Choroid plexus epithelial cell (primary cell): ENCODE measurements around the gene SLC12A8.
A peak's percentile ranks its signal among the peaks of the same experiment; 100 is the strongest.
"Not testable (repeated sequence)": the region's sequence is repeated elsewhere in the genome, so short reads cannot be mapped to it uniquely, and the experiment has no call there.

Experiments used
- DNase-seq: peaks from one replicate; pipeline ENCODE4 v3.0.0-alpha.2; 2010; ENCODE audit warnings: low read depth
- H3K4me3 ChIP-seq: 2 replicates; pipeline ENCODE4 v1.5.1; 2011; ENCODE audit warnings: low read depth, mild to moderate bottlenecking, control low read depth, low read length, moderate library complexity
- TF ChIP-seq, protein P1 (sequence below): conservative IDR thresholded peaks from 2 replicates; pipeline ENCODE4 v1.5.1; 2011; ENCODE audit warnings: low read depth, mild to moderate bottlenecking, control low read depth, inconsistent platforms, low read length, moderate library complexity

SLC12A8 gene

DNA sequence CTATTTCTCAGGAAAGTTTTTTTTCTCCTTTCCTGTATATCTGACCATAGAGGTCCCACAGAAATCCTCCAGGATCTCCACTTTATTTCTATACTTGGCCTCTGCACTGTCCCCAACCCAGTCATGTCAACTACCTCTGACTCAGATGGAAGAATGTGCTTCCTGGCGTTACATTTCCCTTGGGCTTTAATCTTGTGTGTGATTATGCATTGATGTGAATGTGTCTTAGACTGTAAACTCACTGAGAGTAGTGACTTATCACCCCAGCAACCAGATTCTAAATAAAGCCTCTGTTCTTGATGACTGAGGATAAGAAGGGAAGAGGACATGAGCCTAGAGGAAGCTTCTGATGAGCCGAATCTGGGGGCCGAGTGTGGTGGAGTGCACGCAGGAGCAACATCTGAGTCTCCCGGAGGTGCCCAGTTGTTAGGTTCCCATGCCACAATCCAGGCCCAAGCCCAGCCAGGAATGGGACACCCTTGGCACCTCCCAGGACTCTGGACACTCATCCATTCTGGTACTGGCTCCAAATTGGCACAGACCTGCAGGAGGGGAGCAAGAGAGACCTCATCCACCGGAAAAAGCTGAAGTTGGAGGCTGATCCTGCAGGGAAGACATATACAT is 124.7 kb downstream of the SLC12A8 start:
- no peak overlapping the region for H3K4me3 ChIP-seq
- peak; percentile 62 for DNase-seq
- TF ChIP-seq, protein P1, sequence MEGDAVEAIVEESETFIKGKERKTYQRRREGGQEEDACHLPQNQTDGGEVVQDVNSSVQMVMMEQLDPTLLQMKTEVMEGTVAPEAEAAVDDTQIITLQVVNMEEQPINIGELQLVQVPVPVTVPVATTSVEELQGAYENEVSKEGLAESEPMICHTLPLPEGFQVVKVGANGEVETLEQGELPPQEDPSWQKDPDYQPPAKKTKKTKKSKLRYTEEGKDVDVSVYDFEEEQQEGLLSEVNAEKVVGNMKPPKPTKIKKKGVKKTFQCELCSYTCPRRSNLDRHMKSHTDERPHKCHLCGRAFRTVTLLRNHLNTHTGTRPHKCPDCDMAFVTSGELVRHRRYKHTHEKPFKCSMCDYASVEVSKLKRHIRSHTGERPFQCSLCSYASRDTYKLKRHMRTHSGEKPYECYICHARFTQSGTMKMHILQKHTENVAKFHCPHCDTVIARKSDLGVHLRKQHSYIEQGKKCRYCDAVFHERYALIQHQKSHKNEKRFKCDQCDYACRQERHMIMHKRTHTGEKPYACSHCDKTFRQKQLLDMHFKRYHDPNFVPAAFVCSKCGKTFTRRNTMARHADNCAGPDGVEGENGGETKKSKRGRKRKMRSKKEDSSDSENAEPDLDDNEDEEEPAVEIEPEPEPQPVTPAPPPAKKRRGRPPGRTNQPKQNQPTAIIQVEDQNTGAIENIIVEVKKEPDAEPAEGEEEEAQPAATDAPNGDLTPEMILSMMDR, result no peak

DNA sequence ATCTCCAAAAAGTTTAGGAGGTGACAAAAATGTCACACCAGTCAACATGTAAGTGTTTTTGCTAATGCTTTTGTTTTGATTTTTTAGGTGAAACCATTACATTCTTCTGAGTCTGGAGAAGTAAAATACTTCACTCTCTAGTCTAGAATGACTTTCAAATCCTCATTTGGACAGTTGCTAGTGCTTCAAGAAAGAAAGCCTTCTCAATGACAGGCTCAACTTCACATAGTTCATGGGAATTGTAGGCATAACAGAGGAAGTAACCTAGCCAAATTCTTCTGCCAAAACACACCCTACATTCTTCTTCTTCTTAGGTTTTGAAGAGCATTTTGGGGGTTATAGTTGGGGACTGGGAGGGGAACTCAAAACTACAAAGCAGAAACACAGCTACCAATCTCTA is 127.4 kb downstream of the SLC12A8 start:
- no peak overlapping the region for H3K4me3 ChIP-seq
- DNase-seq, result no peak
- TF ChIP-seq, protein P1, result no peak

DNA sequence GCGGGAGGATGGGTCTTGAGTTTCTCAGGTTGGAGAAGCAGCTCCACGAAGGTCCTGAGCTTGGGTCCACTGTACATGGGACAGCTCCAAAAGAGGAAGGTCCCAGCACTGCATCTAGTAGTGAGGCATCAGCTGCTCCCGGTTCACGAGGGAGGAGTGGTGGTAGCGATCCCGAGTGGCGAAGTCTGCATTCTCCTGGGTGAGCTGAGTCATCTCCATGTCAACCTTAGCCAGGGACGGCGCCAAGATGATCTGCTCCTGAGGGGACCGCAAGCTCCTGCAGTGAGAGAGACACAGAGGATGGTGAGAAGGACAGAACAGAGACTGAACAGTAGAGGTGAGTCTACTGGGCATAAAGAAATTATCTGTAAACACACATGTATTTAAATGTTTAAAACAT is 128.8 kb downstream of the SLC12A8 start:
- peak; percentile 67 for DNase-seq

DNA sequence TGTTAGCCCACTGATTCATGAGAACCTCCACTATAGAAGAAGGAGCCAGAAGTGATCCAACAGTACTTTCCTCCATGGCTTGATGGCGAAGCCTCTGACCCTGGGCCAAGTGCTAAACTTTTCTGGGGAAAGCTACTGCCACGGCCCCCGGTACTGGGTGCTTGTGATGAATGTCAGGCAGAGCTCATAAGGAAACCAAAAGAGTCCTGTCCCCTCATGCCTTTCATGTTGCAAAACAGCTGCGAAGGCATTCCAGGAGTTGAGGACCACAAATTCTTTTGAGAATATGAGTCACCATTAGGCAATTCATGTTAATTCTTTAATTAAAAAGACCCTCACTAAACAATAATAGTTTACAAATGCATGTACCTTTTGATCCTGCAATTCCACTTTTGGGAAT is 130.2 kb downstream of the SLC12A8 start:
- DNase-seq, result peak; percentile 69
- not testable (repeated sequence) for H3K4me3 ChIP-seq

More for the DNA sequence above, 128.8 kb downstream of the SLC12A8 start:
- H3K4me3 ChIP-seq, result no peak overlapping the region
- TF ChIP-seq, protein P1, result no peak

DNA sequence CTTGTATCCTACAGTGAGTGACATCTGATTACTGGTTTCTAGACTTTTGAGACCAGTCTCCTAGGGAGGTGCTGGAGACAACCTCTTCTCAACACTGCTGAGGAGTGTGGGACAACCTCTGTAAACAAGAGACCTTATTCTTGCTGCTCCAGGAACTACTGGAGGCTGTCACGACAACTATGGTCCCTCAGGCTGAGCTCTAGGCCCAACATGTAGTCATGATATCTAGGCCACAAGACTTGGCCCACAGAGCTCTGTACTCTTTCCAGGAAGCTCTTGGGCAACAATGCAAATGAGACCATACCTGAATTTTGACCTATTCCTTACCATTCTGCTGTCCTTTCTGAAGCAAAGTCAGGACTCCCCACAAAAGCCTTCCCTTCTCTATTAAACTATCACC is 132.5 kb downstream of the SLC12A8 start:
- no peak for DNase-seq
- TF ChIP-seq, protein P1, result no peak
- no peak overlapping the region for H3K4me3 ChIP-seq

DNA sequence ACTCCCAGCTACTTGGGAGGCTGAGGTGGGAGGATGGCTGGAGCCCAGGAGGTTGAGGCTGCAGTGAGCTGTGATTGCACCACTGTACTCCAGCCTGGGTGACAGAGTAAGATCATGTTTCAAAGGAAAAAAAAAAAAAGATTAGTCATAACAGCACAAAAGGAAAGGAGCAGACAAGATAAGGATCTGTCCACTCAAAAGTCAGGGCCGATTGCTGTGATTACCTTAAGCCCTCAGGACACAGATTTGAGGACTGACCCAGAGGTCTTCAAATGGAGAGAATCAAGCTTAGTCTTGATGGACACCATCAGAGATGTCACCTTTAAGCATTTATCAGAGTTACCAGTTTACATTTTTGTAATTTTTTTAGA is 132.9 kb downstream of the SLC12A8 start:
- TF ChIP-seq, protein P1, result no peak
- no peak overlapping the region for H3K4me3 ChIP-seq
- DNase-seq, result peak; percentile 46

DNA sequence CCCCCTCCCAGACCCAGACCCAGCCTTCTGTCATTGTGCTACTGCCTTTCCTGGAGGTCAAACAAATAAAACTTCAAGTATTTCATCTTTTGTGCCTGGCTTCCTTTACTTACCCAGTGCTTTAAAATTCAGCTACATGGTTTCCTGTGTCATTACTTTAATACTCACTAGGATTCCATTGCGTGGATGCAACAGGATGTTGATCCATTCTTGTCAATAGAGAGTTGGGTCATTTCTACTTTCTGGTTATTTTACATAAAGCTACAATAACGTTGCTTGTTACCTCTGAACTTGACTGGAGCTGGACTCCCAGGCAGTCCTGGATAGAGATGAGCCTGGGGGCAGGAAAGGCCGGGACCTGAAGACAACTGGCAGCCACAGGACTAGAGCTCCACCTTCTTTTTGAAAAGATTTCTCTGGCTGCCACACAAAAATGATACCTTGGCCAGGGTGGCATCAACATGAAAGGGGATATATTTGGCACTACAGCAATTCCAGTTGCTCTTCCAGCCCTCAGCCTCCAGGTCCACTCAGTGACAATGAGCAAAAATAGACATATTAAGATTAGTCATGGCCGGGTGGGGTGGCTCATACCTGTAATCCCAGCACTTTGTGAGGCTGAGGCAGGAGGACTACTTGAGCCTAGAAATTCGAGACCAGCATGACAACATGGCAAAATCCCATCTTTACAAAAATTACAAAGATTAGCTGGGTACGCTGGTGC is 133.4 kb downstream of the SLC12A8 start:
- no peak for DNase-seq
- TF ChIP-seq, protein P1, result no peak

More for the DNA sequence above, 133.4 kb downstream of the SLC12A8 start:
- no peak overlapping the region for H3K4me3 ChIP-seq
